H1 (cell line): ENCODE measurements around the gene WDR91. TPM values are rescaled to one million over a fixed set of nuclear protein-coding genes. Genes with fewer than 3 reads are reported as not detected.

Experiments used
- BCL11A ChIP-seq, 2 experiments: IDR thresholded peaks; one replicate each; pipeline ENCODE4 v1.6.1; 2011; ENCODE audit warnings: low read depth in 2 of 2, low read length in 2 of 2, mild to moderate bottlenecking in 2 of 2
- CEBPB ChIP-seq: IDR thresholded peaks from 2 replicates; pipeline ENCODE4 v1.6.1; 2012; ENCODE audit warnings: low read depth, low read length
- CTBP2 ChIP-seq: IDR thresholded peaks from 2 replicates; pipeline ENCODE4 v1.7.0; 2011; ENCODE audit warnings: borderline replicate concordance, mild to moderate bottlenecking, moderate library complexity, mixed read lengths, low read length; ENCODE audit not compliant: insufficient read depth, insufficient read length
- CTCF ChIP-seq, 3 experiments: IDR thresholded peaks; 1 replicate in 2 of 3; 2 replicates in 1 of 3; pipeline versions ENCODE4 v1.5.1 to v1.6.1; 2011; ENCODE audit warnings: low read length in 3 of 3, mild to moderate bottlenecking in 3 of 3, inconsistent platforms in 2 of 3, low read depth in 1 of 3, moderate library complexity in 1 of 3; ENCODE audit not compliant: insufficient read depth in 1 of 3; ENCODE audit errors: control extremely low read depth in 1 of 3
- E2F6 ChIP-seq: IDR thresholded peaks from 2 replicates; pipeline ENCODE4 v1.6.1; 2012; ENCODE audit warnings: inconsistent platforms
- EGR1 ChIP-seq: IDR thresholded peaks from 2 replicates; pipeline ENCODE4 v1.6.1; 2011; ENCODE audit warnings: low read depth, low read length, borderline replicate concordance
- FOSL1 ChIP-seq: IDR thresholded peaks from 2 replicates; pipeline ENCODE4 v1.6.1; 2011; ENCODE audit warnings: mild to moderate bottlenecking, low read depth, low read length, moderate library complexity; ENCODE audit not compliant: insufficient read depth
- GTF2F1 ChIP-seq: IDR thresholded peaks from 2 replicates; pipeline ENCODE4 v1.6.1; 2012; ENCODE audit warnings: low read depth, low read length, improper control_type of control experiment, borderline replicate concordance
- MAFK ChIP-seq: IDR thresholded peaks from 2 replicates; pipeline ENCODE4 v1.6.1; 2012; ENCODE audit warnings: low read depth, mild to moderate bottlenecking, improper control_type of control experiment, low read length
- MAX ChIP-seq: IDR thresholded peaks from 2 replicates; pipeline ENCODE4 v1.6.1; 2012; ENCODE audit warnings: inconsistent platforms
- RBBP5 ChIP-seq: IDR thresholded peaks from 2 replicates; pipeline ENCODE4 v1.7.1; 2012; ENCODE audit warnings: low read depth, mild to moderate bottlenecking, inconsistent platforms, low read length, moderate library complexity, borderline replicate concordance
- RNF2 ChIP-seq: fragments of 200-900, 300-1000 bp; sonication (generic); IDR thresholded peaks from 2 replicates; pipeline ENCODE4 v1.7.1; 2016; ENCODE audit warnings: borderline replicate concordance, low read depth, mild to moderate bottlenecking, antibody characterized with exemption, low read length; ENCODE audit not compliant: poor library complexity, severe bottlenecking; ENCODE audit errors: missing control alignments
- SIN3A ChIP-seq, 2 experiments: IDR thresholded peaks in 1 of 2; conservative IDR thresholded peaks in 1 of 2; 2 replicates each; pipeline ENCODE4 v1.6.1; 2011 to 2012; ENCODE audit warnings: low read length in 2 of 2, improper control_type of control experiment in 1 of 2, low read depth in 1 of 2, mild to moderate bottlenecking in 1 of 2
- SRF ChIP-seq: IDR thresholded peaks from 2 replicates; pipeline ENCODE4 v1.6.1; 2011; ENCODE audit warnings: mild to moderate bottlenecking, low read depth, low read length, moderate library complexity
- TBP ChIP-seq: IDR thresholded peaks from 2 replicates; pipeline ENCODE4 v1.6.1; 2011; ENCODE audit warnings: low read depth, low read length, improper control_type of control experiment
- TCF12 ChIP-seq: IDR thresholded peaks from 2 replicates; pipeline ENCODE4 v1.6.1; 2011; ENCODE audit warnings: low read depth, mild to moderate bottlenecking, low read length
- polyA plus RNA-seq, 7 experiments: library from polyadenylated mRNA; depleted of rRNA in 3 of 7; stranded (reverse) in 5 of 7; unstranded in 2 of 7; fragments of >200 nt in 5 of 7; fragments of 200-250 nt in 2 of 7; gene quantifications; 1 replicate in 5 of 7; 2 replicates in 1 of 7; 4 replicates in 1 of 7; pipeline versions ENCODE4 v1.2.1 to v1.2.3, GENCODE V29; 2011 to 2013; ENCODE audit warnings: missing spikeins in 2 of 7, mixed read lengths in 2 of 7
- total RNA-seq: library from RNA; stranded (reverse); fragmentation: NEBNext Ultra II Directional; extraction: Animal tissue kit (Norgen Biotek cat#: 25700); gene quantifications from 2 replicates; pipeline ENCODE4 v1.2.1, GENCODE V29; 2021

Gene WDR91
- total and polyA plus RNA-seq, 2 of the 8 experiments (the other 6 are each of a cell fraction or from before 2014, with no cell fraction given): 8.2 to 14.7 TPM

GRCh38 chr7:135170274-135170997, 40.9 kb downstream of the WDR91 start, which contains the start of gene CYREN (continued):
- TF ChIP-seq CTBP2 (no peak), TCF12 (0 out of 2 replicates have a peak, but pooled peaks have one; percentile 55), EGR1 (peak; percentile 70; the same call in 1 of the 2 replicates), RBBP5 (no peak), MAFK (no peak), CTCF (IDR thresholded peaks at IDR 0.05; ENCODE audit: control extremely low read depth in 1 of 3, insufficient read depth in 1 of 3, low read depth in 1 of 3, low read length in 3 of 3) (peak in 2 of 3 experiments; percentile 13 to 43; a peak in 3 of 4 replicates), SRF (0 out of 2 replicates have a peak, but pooled peaks have one; percentile 10), GTF2F1 (no peak), RNF2 (no peak), TBP (peak; percentile 53; the same call in 1 of the 2 replicates), CEBPB (no peak), FOSL1 (no peak), MAX (no peak; the same call in 1 of the 2 replicates), BCL11A (IDR thresholded peaks at IDR 0.05; ENCODE audit: low read depth in 2 of 2, low read length in 2 of 2) (no peak), SIN3A (conservative IDR thresholded peaks at IDR 0.05 in 1 of 2, IDR thresholded peaks at IDR 0.05 in 1 of 2; ENCODE audit: low read depth in 1 of 2, low read length in 2 of 2) (peak in 1 of 2 experiments; percentile 54; a peak in 2 of 4 replicates), E2F6 (peak; percentile 64)
- TF ChIP-seq, all 59 proteins: peak for 24
